ENCODE results near the gene CCR8.
"Not testable (repeated sequence)": the region's sequence is repeated elsewhere in the genome, so short reads cannot be mapped to it uniquely, and the experiment has no call there.

CCR8 gene

DNA sequence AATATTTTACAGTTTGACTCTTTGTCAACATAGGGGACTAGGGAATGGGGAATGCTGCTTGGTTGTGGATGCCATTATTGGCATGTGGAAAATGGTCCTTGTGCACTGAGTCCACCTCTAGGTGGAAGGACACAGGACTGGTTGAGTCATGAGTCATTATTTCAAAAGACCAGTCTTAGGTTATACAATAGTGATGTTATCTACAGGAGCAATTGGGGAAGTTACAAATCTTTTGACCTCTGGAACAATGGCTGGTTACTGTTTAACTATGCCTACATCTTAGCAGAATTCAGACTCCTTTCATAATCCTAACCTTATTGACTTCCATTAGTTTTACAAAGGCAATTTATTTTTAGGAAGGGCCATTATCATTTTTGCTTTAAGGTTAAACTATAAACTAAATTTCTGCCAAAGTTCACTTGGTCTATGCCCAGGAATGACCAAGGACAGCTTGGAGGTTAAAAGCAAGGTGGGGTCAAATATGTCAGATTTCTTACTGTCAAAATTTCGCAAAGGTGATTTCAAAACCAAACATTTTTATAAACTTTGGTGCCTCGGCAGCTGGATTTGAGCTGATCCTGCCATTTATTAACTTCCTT is 11.8 kb upstream of the CCR8 start:
- DNase-seq = no peak

- no peak for DNase-seq
Observed at GRCh38 chr3:39318301-39318700, 11.2 kb upstream of the CCR8 start.

- DNase-seq = no peak
Observed at GRCh38 chr3:39319249-39319648, 10.3 kb upstream of the CCR8 start.

DNA sequence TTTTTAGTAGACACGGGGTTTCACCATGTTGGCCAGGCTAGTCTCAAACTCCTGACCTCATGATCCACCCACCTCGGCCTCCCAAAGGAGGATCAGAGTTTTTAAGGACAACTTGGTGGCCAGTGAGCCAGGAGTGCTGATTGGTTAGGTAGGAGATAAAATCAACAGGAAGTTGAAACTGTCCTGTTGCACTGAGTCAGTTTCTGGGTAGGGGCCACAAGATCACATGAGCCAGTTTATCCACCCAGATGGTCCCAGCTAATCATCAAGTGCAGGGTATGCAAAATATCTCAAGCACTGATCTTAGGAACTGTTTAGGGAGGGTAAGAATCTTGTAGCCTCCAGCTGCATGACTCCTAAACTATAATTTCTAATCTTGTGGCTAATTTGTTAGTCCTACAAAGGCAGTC is 7.9 kb upstream of the CCR8 start:
- not testable (repeated sequence) for DNase-seq

GRCh38 chr3:39322209-39322715 is 7.2 kb upstream of the CCR8 start:
- not testable (repeated sequence) for DNase-seq

- DNase-seq = no peak
Observed at GRCh38 chr3:39322936-39323335, 6.6 kb upstream of the CCR8 start.

DNA sequence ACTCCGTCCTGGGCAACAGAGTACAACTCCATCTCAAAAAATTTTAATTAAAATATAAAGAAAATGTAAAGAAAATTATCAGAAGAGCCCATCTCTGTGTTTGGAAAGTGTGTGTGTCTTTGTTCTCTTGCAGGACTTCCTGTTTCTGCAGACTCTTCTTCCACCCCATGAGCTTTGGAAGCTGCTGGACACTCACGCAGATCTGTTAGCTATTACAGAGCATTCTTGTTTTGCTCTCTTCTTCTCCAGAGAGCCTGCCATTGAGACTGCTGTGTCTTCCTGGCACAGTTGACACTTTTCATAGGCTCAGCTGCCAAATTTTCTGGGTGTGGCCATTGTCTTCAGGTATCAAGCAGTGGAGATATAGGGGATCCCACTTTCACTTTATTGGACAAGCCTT is 6.0 kb upstream of the CCR8 start:
- DNase-seq = no peak

GRCh38 chr3:39325236-39325635 is 4.3 kb upstream of the CCR8 start:
- no peak for DNase-seq

- no peak for DNase-seq
Observed at GRCh38 chr3:39327053-39327745, 2.3 kb upstream of the CCR8 start.

GRCh38 chr3:39327746-39328349 is 1.7 kb upstream of the CCR8 start:
- no peak for DNase-seq

- DNase-seq = no peak
Observed at GRCh38 chr3:39330824-39331223, 1.3 kb downstream of the CCR8 start.

GRCh38 chr3:39332525-39332924 is 3.0 kb downstream of the CCR8 start:
- no peak for DNase-seq

- no peak for DNase-seq
Observed at GRCh38 chr3:39333607-39334006, 4.1 kb downstream of the CCR8 start.

DNA sequence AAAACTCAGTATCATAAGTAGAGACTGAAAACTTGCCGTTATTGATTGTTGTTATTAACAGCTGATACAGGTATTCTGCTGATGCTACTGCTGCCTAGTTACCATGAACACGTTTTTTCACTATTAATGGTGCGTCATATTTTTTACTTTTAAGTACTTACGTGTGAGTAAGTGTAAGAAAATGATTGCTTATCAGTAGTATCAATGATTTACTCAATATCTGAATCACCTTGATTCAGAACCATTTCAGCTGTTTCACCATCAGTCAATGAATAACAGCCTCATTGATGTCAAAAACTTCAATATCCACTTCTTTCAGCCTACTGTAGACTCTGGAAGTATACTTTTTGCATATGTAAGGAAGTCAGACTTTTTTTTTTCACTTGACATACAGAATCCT is 4.7 kb downstream of the CCR8 start:
- no peak for DNase-seq

GRCh38 chr3:39338201-39338600 is 8.7 kb downstream of the CCR8 start:
- no peak for DNase-seq

DNA sequence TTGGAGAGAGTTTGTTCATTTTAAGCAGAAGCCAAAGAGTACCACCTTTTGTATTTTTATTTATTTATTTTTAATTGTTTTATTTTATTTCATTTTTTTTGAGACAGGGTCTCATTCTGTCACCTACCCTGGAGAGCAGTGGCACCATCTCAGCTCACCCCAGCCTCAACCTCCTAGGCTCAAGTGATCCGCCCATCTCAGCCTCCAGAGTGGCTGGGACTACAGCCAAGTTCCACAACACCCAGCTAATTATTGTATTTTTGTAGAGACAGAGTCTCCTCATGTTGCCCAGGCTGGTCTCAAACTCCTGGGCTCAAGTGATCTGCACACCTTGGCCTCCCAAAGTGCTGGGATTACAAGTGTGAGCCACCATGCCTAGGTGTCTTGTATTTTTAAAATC is 9.6 kb downstream of the CCR8 start:
- no peak for DNase-seq

- DNase-seq = no peak
Observed at GRCh38 chr3:39343076-39343717, 13.7 kb downstream of the CCR8 start.

- DNase-seq = no peak
Observed at GRCh38 chr3:39343760-39344159, 14.3 kb downstream of the CCR8 start.

GRCh38 chr3:39344746-39345344 is 15.3 kb downstream of the CCR8 start:
- no peak for DNase-seq

DNA sequence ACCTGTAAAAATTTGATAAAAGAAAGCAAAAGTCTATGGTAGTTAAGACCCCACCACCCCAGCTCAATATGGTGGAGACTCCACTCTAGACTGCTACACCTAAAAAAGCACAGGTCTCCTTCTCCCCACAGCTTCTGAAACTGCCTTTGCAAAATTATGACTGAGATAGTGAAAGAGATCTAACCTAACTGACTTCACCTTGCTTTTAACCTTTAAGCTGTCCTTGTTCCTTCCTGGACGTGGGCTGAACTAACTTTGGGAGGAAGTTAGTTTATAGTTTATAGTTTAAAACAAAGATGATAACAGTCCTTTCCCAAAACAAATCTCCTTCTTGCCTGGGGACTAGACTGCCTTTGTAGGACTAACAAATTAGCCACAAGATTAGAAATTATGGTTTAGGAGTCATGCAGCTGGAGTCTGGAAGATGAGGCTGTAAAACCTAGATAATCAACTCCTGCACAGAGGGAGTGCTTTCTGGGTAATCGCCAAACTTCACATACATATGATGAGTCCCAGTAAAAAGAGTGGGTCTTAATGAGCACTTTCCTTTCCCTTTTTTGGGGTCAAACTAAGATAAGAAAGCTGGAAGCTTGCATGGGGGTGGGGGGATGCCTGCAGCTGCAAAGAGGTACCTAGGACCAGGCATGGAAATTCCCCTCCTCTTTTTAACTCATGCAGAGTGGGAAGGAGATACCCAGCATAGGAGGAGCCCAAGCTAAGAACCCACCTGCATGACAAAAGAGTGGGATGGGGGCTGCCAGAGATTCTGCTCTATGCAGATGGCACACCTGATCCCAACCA is 17.5 kb downstream of the CCR8 start:
- DNase-seq = no peak

- no peak for DNase-seq
Observed at GRCh38 chr3:39347586-39347876, 18.0 kb downstream of the CCR8 start.

DNA sequence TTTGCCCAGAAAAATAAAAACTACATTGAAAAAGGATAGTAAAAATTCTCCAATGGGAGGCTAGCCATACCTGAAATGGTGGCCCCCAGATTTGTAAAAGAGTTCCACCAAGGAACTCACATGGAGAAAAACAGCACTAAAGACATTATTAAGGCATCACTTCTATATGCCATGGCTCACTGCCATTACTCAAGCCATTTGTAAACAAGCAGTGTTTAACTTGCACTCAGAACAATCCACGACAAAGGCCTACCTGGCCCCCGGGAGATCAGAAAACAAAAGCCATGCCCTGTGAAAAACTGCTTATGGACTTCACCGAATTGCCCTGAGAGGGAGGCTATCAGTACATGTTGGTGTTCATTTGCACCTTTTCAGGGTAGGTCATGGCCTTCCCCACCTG is 19.6 kb downstream of the CCR8 start:
- peak; percentile 4 for DNase-seq

DNA sequence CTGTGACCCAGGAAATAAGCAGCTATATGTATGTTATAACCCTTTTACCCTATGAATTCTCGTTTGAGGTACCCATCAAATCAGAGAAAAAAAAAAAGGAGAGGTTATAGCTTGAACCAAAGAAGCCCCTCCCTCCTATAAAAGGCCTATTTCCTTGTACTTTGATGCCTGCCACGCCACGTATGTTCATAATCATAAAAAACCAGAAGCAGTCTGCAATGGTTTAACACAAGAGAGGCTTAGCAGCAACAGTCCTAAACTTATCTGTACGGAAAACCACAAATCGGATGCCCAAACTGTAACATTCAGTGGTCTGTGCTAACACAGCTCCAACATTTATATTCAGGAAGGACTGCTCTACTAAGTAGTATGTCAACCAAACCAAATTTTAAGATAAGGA is 21.2 kb downstream of the CCR8 start:
- DNase-seq = no peak

Measured in DMS79 treated with DMSO at 0.1 percent for 48 hours (cell line).